Measurements from ENCODE around the gene DAB2.

The DAB2 gene

DNA sequence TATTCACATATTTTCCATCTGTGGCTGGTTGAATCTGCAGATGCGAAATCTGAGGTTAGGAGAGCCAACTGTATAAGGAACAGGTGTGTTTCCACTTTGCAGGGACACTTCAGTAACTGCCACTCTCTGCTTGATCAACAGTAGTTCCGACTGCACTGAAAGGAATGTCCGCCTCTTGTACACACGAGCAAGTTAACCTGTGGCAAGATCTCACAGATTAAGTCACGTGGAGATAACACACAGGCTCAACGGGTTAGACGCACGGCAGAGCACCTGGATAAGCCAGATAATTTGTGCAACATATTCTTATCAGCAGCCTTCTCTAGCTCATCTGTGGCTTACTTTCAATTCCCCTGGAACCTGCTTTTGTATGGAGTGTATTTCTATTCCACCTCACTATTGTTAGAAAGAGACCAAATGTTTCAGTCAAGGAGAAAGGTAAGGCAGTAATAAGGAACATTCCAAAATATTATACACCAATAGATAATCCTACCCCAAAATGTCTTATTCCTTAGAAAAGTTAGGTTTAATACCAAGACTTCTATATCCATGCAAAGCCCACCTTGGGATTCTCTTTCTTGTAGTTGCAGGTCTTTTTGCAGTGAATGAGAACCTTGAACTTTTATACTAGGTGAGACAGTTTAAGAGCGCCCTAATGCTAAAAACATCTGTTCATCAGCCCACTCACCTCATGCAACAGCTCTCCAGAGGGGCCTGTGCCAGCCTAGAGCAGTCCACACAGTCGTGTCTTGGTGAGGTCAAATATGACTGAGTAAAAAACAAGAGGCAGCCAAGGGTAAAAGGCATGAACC lies 54.0 kb downstream of the DAB2 start:
- TF ChIP-seq FOXK2 (IDR thresholded peaks at IDR 0.05) (no peak), ELF4 (IDR thresholded peaks at IDR 0.05) (no peak), ARNT (IDR thresholded peaks at IDR 0.05) (no peak), NFRKB (IDR thresholded peaks at IDR 0.05) (no peak), SUZ12 (IDR thresholded peaks at IDR 0.05) (no peak), FOXA1 (IDR thresholded peaks at IDR 0.05) (no peak), HDGF (IDR thresholded peaks at IDR 0.05; ENCODE audit: borderline replicate concordance) (no peak), SP1 (IDR thresholded peaks at IDR 0.05) (no peak), BHLHE40 (IDR thresholded peaks at IDR 0.05; ENCODE audit: borderline replicate concordance) (no peak), LEF1 (IDR thresholded peaks at IDR 0.05; ENCODE audit: borderline replicate concordance) (no peak)
- TF ChIP-seq, protein P1, sequence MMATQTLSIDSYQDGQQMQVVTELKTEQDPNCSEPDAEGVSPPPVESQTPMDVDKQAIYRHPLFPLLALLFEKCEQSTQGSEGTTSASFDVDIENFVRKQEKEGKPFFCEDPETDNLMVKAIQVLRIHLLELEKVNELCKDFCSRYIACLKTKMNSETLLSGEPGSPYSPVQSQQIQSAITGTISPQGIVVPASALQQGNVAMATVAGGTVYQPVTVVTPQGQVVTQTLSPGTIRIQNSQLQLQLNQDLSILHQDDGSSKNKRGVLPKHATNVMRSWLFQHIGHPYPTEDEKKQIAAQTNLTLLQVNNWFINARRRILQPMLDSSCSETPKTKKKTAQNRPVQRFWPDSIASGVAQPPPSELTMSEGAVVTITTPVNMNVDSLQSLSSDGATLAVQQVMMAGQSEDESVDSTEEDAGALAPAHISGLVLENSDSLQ (IDR thresholded peaks at IDR 0.05): no peak
- no peak for DNase-seq (ENCODE audit: extremely low spot score)
- CTCF ChIA-PET: interaction anchor here (0.5 to 0.8 kb wide), 2 partner anchors 157 to 178 kb away, joined by 3 to 8 read pairs; no protein-coding TSS in a partner anchor
- POLR2A ChIA-PET: no interaction called here

DNA sequence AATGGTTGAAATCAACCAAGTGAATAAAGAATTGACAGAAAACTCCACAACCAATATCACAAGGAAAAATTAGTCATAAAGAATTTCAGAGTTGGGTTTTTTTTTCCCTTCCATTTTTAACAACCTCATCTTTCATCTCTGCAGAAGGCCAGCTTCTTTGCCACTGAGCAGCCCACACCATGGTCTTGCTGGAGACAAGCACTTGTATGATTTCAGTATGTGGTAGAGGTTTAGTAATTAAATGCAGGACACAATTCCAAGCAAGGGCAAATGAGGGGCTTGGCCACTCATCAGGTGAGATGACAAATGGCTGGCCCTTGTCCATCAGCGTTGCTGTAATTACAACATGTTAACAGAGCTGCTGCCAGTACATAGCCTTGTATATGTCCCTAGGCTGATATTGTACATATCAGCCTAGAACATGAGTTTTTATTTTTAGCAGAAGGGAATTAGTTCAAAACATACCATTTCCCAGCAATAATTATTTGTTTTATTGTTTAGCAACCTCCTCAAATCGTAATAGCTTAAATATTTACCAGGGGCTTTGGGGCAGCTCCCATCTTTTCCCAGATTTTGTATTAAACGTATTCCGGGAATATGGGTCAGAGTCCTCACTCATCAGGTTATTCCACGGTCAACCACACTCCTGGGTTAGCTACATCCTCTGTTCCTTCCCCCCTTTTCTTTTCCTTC lies 55.5 kb downstream of the DAB2 start:
- no peak for DNase-seq (ENCODE audit: extremely low spot score)
- ChIA-PET CTCF (no interaction called here), POLR2A (no interaction called here)
- TF ChIP-seq LEF1 (IDR thresholded peaks at IDR 0.05; ENCODE audit: borderline replicate concordance): no peak
- no peak for TF ChIP-seq ZNF384 (IDR thresholded peaks at IDR 0.05)
- no peak for TF ChIP-seq TARDBP (IDR thresholded peaks at IDR 0.05)
- TF ChIP-seq L3MBTL2 (conservative IDR thresholded peaks at IDR 0.05): no peak

DNA sequence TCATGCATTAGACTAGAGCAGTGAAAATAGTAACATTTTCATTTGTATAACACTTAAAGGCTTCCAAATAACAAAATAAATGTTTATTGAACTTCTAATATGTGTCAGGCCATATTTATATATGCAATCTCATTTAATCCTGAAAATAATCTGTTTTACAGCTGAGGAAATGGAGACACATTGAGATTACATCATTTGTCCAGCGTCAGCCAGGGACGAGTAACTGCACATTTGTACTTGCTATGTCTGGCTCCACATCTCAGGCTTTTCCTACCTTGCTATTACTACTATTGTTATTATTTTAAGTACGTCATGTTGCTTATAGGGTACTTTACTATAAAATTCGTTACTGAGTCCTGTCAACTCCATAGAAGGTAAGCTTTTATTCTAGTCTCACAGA lies 56.7 kb downstream of the DAB2 start:
- DNase-seq (ENCODE audit: extremely low spot score): no peak
- TF ChIP-seq, protein P1 (IDR thresholded peaks at IDR 0.05): no peak
- TF ChIP-seq ARNT (IDR thresholded peaks at IDR 0.05): no peak
- no peak for TF ChIP-seq LEF1 (IDR thresholded peaks at IDR 0.05; ENCODE audit: borderline replicate concordance)
- TF ChIP-seq SUZ12 (IDR thresholded peaks at IDR 0.05): no peak
- no peak for TF ChIP-seq NFRKB (IDR thresholded peaks at IDR 0.05)
- TF ChIP-seq BHLHE40 (IDR thresholded peaks at IDR 0.05; ENCODE audit: borderline replicate concordance): no peak
- TF ChIP-seq HDGF (IDR thresholded peaks at IDR 0.05; ENCODE audit: borderline replicate concordance): no peak
- TF ChIP-seq SP1 (IDR thresholded peaks at IDR 0.05): no peak
- no peak for TF ChIP-seq FOXK2 (IDR thresholded peaks at IDR 0.05)
- TF ChIP-seq FOXA1 (IDR thresholded peaks at IDR 0.05): no peak
- no peak for TF ChIP-seq CTBP1 (IDR thresholded peaks at IDR 0.05; ENCODE audit: borderline replicate concordance)
- TF ChIP-seq TARDBP (IDR thresholded peaks at IDR 0.05): no peak
- TF ChIP-seq FOXM1 (IDR thresholded peaks at IDR 0.05; ENCODE audit: borderline replicate concordance): no peak
- POLR2A ChIA-PET: interaction anchor here (0.6 kb wide), 1 partner anchor 57 kb away, joined by 3 read pairs; the partner anchor contains the start of gene DAB2
- CTCF ChIA-PET: interaction anchor here (1.0 kb wide), 1 partner anchor 8 kb away, joined by 5 read pairs; no protein-coding TSS in a partner anchor

DNA sequence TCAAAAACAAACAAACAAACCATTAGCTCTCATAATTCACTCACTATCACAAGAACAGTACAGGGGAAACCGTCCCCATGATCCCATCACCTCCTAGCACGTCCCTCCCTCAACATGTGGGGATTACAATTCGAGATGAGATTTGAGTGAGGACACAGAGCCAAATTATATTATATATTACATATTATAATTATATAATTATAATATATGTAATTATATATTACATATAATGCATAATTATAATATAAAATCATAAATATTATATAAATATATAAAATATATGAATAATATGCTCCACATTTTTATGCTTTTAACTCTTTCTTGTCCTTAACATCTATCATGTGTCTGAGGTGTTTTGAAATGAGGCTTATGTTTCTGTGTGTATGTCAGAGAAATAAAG lies 57.1 kb downstream of the DAB2 start:
- TF ChIP-seq ELF4 (IDR thresholded peaks at IDR 0.05) (no peak), ARNT (IDR thresholded peaks at IDR 0.05) (no peak), CTBP1 (IDR thresholded peaks at IDR 0.05; ENCODE audit: borderline replicate concordance) (no peak), BHLHE40 (IDR thresholded peaks at IDR 0.05; ENCODE audit: borderline replicate concordance) (no peak), FOXA1 (IDR thresholded peaks at IDR 0.05) (no peak), TARDBP (IDR thresholded peaks at IDR 0.05) (no peak), ZNF384 (IDR thresholded peaks at IDR 0.05) (no peak), SP1 (IDR thresholded peaks at IDR 0.05) (no peak), L3MBTL2 (conservative IDR thresholded peaks at IDR 0.05) (no peak), FOXK2 (IDR thresholded peaks at IDR 0.05) (no peak), LEF1 (IDR thresholded peaks at IDR 0.05; ENCODE audit: borderline replicate concordance) (no peak), HDGF (IDR thresholded peaks at IDR 0.05; ENCODE audit: borderline replicate concordance) (no peak), NFRKB (IDR thresholded peaks at IDR 0.05) (no peak), FOXM1 (IDR thresholded peaks at IDR 0.05; ENCODE audit: borderline replicate concordance) (no peak), SUZ12 (IDR thresholded peaks at IDR 0.05) (no peak)
- TF ChIP-seq, protein P1 (IDR thresholded peaks at IDR 0.05): no peak
- DNase-seq (ENCODE audit: extremely low spot score): no peak
- POLR2A ChIA-PET: no interaction called here
- CTCF ChIA-PET: interaction anchor here (0.6 to 1.0 kb wide), 2 partner anchors 8 to 372 kb away, joined by 4 to 5 read pairs; no protein-coding TSS in a partner anchor

DNA sequence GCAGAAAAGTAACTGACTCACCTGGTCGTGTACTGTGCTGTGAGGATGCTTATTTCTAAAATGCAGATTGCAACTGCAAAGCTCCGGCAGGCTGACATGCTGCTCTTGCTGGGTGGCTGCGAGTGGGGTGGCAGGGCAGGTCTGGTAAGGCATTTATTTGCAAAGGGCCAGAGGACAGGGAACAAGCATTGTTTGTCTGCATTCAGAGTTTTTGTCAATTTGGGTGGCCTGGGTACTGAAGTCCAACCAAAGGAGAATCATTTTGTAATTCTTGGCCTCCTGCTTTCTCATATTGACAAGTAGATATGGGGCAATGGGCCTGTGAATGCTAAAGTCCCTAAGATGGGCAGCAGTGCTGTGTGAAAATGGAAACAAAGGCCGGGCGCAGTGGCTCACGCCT lies 60.4 kb downstream of the DAB2 start, which contains the start of gene C9:
Gene C9 (minus strand): TSS at position 129 of the 400 bp plus-strand sequence. CDS start 31 bp downstream, at position 98.
- DNase-seq (ENCODE audit: extremely low spot score): no peak
- ChIA-PET POLR2A (no interaction called here), CTCF (no interaction called here)
- TF ChIP-seq TARDBP (IDR thresholded peaks at IDR 0.05): no peak
- TF ChIP-seq ARNT (IDR thresholded peaks at IDR 0.05): no peak
- no peak for TF ChIP-seq BHLHE40 (IDR thresholded peaks at IDR 0.05; ENCODE audit: borderline replicate concordance)
- TF ChIP-seq CTBP1 (IDR thresholded peaks at IDR 0.05; ENCODE audit: borderline replicate concordance): no peak
- TF ChIP-seq SUZ12 (IDR thresholded peaks at IDR 0.05): no peak
- TF ChIP-seq NFRKB (IDR thresholded peaks at IDR 0.05): no peak
- TF ChIP-seq ZNF384 (IDR thresholded peaks at IDR 0.05): no peak
- no peak for TF ChIP-seq ELF4 (IDR thresholded peaks at IDR 0.05)
- TF ChIP-seq FOXM1 (IDR thresholded peaks at IDR 0.05; ENCODE audit: borderline replicate concordance): no peak
- no peak for TF ChIP-seq FOXA1 (IDR thresholded peaks at IDR 0.05)
- TF ChIP-seq, protein P1 (IDR thresholded peaks at IDR 0.05): no peak
- TF ChIP-seq HDGF (IDR thresholded peaks at IDR 0.05; ENCODE audit: borderline replicate concordance): no peak
- no peak for TF ChIP-seq FOXK2 (IDR thresholded peaks at IDR 0.05)
- no peak for TF ChIP-seq L3MBTL2 (conservative IDR thresholded peaks at IDR 0.05)
- no peak for TF ChIP-seq SP1 (IDR thresholded peaks at IDR 0.05)
- TF ChIP-seq LEF1 (IDR thresholded peaks at IDR 0.05; ENCODE audit: borderline replicate concordance): no peak

Data from HEK293T (cell line).